HG02642 (cell line): ENCODE data around the gene DHX57.

Experiments used
- ATAC-seq: cut with Tn5 transposase; IDR thresholded peaks from one replicate; pipeline ENCODE4 v1.9.1; 2021; ENCODE audit warnings: mild to moderate bottlenecking; ENCODE audit not compliant: unreplicated experiment, poor library complexity

The DHX57 gene

DNA sequence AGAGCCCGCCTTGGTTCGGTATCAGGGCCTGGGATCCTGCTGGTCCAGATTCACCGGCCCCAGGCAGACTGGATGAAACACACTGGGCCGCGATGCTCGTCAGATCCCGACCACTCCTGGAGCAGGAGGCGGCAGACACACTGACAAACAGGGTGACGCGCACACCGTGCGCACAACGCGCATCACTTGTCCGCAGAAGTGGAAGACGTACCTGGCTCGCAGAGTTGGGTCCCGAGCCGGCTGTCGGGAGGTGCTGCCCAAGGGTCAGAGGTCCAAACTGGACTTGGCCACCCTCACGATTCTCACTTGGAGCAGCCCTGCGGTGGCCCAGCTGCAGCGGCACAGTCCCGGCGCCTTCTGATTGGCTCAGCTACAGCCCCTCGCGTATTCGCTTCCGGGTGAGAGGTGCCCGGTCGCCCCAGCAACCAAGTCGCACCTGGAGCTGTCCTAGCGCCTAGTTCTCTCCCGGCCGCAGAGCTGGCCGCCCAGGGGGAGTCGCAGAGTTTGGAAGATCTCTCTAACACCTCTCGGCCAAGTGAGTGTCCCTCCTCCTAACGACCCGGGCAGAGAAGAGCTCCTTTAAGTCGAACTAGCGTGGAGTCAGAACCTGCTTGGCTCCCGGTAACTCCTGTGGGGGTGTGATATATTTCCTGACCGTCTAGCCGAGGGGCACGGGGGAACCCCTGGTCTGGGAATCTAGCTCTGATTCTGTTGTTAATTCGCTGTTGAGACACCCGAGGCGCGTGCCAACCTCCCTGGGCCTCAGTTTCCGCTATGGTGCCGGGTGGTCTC is at the start of gene DHX57, which contains the start of gene MORN2:
TSS of gene DHX57 (minus strand) at position 359 of the 792 bp plus-strand sequence. CDS start 7,529 bp downstream, outside the sequence.
TSS of gene MORN2 (plus strand) at position 401 of the 792 bp plus-strand sequence.
- ATAC-seq: peak; percentile 100

DNA sequence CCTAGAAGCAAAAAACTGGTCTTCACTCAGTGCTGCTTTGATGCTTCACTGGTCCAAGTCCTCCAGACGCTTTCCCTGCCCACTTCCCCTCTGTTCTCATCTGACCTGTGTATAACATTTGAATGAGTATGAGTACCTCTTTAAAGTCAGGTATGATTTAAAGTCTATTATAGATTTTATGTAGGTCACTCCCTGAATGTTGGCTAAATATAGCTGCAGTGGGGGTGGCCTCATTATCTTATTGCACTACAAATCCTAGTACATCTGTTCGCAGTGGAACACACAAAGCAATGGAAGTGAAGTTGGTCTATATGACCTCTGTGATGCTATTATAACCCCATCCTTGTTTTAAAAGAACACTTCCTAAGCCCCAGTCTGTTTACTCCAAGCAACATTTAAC is 47.2 kb upstream of the DHX57 start:
- ATAC-seq: no peak

DNA sequence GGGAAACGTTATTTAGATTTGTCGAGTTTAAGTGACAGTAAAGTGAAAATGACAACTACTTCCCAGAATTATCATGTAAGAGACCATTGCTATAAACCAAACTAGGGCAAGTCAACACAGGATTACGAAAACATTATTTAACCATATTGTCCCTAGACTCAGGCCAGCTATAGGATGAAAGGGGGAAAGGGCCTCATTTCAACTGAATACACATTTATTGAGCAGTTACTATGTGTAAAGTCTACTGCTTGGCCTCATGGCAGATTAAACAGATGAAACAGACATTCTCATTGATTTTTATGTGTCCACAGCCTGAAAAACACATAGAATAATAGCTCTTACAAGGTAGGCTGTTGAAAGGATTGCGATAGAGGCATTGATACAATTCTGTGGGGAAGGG is 46.7 kb upstream of the DHX57 start:
- no peak for ATAC-seq

- no peak for ATAC-seq
Observed at GRCh38 chr2:38912619-38913018, 36.9 kb upstream of the DHX57 start.

DNA sequence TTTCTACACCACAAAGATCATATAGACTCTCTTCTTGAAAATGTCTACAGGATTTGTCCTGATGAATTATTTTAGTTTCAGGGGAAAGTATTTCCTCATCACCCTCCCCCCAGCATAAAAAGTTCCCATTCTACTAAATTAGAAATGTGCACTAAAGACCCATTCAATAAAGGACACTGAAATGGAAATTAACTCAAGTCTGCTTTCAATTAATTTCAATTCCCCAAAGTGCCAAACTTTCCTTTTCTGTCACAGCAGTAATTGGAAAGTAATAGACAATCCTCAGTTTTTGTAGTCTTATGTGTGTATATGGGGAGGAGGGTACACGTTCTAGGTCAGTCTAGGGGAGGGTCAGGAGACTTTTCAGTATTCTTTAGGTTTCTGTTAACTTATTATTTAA is 35.5 kb upstream of the DHX57 start:
- no peak for ATAC-seq

GRCh38 chr2:38909872-38910271 is 34.1 kb upstream of the DHX57 start:
- ATAC-seq: no peak

GRCh38 chr2:38907743-38908562 is 32.2 kb upstream of the DHX57 start:
- ATAC-seq: peak; percentile 87

- no peak for ATAC-seq
Observed at GRCh38 chr2:38907242-38907641, 31.5 kb upstream of the DHX57 start.

DNA sequence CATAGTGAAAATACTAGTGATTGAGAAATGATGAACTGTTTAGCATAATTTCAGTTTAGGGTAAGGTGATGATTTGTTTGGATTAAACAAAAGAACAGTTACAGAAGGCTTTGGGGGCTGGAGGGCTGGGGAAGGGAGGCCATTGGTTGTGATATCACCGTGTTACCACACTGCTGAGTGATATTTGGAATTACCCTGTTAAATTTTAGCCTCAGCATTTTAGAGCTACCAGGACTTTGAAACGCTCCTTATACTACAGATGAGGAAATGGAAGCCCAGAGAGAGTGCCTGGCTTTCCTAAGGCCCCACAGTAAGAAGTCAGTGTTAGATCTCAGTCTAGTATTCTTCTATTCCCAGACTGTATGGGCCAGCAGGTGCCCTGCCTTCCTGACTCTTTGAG is 29.5 kb upstream of the DHX57 start:
- no peak for ATAC-seq

DNA sequence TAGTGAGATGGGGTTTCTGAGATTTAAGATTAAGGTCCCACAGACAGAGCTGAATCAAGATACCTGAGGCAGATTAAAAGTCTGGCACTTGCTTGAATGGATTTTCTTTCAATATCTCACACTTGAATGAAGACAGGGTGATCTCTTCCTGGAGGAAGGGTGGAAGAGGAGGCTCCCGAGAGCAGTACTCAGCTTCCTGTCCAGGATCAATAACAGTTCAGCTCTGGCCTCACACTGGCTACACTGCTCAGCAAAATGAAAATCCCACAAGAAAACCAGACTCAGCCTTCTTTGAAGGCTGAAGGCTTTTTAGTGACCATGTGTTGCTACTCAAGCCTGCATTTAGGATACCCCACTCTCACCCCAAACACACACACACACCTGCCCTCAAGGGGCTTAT is 25.0 kb upstream of the DHX57 start:
- ATAC-seq: no peak

- no peak for ATAC-seq
Observed at GRCh38 chr2:38898256-38898655, 22.5 kb upstream of the DHX57 start.

DNA sequence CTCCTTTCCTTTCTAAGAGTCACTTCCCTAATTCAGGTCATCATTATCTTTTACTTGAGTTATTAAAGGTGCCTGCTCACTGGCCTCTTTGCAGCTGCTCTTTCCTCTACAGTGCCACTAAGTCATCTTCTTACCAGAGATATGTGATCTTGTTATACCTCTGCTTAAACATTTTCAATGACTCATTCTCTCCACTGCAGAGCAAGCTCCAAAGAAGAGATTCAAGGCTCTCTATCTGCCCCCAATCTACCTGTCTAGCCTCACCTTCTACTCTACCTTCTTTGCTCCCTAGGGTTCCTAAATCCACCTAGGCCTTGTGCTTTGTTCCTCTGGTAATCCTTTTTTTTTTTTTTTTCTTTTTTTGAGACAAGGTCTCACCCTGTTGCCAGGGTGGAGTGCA is 17.1 kb upstream of the DHX57 start:
- no peak for ATAC-seq

- ATAC-seq: no peak
Observed at GRCh38 chr2:38889575-38889974, 13.8 kb upstream of the DHX57 start, which contains the start of gene ARHGEF33. Gene ARHGEF33 (plus strand): TSS chr2:38889875. CDS start chr2:38919448, 29,573 bp downstream.

- ATAC-seq: no peak
Observed at GRCh38 chr2:38889045-38889444, 13.3 kb upstream of the DHX57 start.

DNA sequence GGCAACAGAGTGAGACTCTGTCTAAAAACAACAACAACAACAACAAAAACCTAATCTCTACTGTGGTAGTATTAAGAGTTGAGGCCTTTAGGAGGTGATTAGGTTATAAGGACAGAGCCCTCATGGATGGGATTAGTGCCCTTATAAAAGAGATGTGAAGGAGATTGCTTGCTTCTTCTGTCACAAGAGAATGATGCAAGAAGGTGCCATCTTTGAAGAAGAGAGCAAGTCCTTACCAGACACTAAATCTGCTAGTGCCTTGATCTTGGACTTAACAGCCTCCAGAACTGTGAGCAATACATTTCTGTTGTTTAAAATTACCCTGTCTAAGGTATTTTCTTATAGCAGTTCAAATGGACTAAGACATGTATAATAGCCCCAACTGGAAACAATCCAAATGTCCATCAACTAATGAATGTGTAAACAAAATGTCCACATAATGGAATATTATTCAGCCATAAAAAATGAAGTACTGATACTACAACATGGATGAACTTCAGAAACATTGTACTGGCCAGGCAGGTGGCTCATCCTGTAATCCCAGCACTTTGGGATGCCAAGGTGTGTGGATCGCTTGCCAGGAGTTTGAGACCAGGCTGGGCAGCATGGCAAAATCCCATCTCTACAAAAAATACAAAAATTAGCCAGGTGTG is 12.3 kb upstream of the DHX57 start:
- no peak for ATAC-seq

GRCh38 chr2:38887347-38887746 is 11.6 kb upstream of the DHX57 start:
- no peak for ATAC-seq

DNA sequence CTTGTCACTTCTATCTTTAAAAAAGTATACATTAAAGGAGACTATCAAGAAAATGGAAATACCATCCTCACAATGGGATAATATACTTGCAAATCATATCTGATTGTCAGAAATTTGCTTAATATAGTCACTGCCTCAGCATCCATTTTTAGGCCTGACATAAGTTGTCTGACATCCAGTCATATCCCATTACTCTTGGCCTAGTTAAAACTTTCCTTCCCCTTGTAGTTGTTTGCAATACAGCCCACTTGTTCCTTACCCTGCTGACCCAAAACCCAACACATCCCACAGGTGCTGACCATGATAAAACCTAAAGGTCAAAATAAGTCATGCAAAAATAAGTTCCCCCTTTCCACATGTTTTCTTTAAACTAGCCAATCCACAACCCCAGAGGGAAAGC is 10.3 kb upstream of the DHX57 start:
- no peak for ATAC-seq

DNA sequence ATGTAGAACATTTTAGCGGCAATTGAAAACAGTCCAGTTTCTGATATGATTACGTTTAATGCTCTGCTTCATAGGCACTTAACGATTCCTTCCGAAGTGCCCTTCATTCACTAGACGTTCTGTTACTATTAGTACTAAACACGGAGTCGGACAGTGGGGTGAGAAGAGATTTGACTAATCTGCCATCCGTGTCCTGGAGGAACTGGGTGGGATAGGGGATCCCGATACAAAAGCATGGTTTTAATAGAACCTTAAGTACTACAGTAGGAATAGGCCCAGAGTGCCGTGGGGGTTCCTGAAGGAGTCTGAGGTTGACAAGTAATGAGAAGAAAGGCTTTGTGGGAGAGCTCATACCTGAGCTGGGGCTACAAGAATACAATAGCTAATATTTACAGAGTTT is 673 bp upstream of the DHX57 start:
- no peak for ATAC-seq

GRCh38 chr2:38875227-38875575 is 533 bp downstream of the DHX57 start:
- no peak for ATAC-seq

DNA sequence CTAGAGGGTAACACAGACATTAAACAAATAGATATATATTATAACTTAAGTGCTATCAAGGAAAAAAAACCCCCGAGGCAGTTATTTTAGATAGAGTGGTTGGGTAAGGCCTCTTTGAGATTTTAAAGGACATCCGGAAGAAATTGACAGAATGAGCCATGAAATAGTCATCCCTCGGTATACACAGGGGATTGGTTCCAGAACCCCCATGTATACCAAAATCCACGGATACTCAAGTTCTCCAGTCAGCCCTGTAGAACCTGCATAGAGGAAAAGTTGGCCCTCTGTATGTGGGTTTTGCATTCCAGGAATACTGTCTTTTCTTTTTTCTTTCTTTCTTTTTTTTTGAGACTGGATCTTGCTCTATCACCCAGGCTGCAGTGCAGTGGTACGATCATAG is 2.0 kb downstream of the DHX57 start:
- no peak for ATAC-seq

DNA sequence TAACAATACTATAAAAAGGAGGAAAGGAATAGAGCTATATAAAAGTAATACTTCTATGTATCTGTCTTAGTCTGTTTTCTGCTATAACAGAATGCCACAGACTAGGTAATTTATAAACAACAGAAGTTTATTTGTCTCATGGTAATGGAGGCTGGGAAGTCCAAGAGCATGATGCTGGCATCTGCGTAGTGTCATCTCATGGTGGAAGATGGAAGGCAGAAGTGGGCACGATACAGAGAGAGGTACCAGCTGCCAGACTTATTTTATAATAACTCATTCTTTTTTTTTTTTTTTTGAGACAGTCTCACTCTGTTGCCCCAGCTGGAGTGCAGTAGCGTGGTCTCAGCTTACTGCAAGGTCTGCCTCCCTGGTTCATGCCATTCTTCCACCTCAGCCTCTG is 4.3 kb downstream of the DHX57 start:
- ATAC-seq: no peak
